WTC11 (cell line): Measurements from ENCODE around the gene TSPAN32. TPM values are rescaled to one million over a fixed set of nuclear protein-coding genes. Genes with fewer than 3 reads are reported as not detected.

Source experiments
- ATAC-seq: fragments of 200-7000 bp; cut with Tn5 transposase; 2 replicates; pipeline ENCODE4 v1.10.0; 2021; ENCODE audit warnings: mild to moderate bottlenecking, moderate library complexity
- Bru-seq: library from RNA; stranded (reverse); fragments of 400-500 nt; gene quantifications from one replicate; lab custom pipeline; 2021; lab: Mats Ljungman, UMichigan
- CTCF ChIA-PET: fragments of 300-600 bp; sonication (Branson Sonifier 250); formaldehyde crosslinking; loops from one replicate; lab custom pipeline; 2021; ENCODE audit warnings: antibody characterized with exemption; lab: Charles Lee
- POLR2A ChIA-PET: fragments of 350-600 bp; sonication (Branson Sonifier 250); formaldehyde crosslinking; loops from one replicate; lab custom pipeline; 2021; ENCODE audit warnings: antibody characterized with exemption; lab: Charles Lee
- DNase-seq: peaks from one replicate; pipeline ENCODE4 v3.0.0; 2021; ENCODE audit warnings: low spot score
- H3K27ac Mint-ChIP-seq: 2 replicates; pipeline ENCODE4 v1.8.0; 2021; ENCODE audit warnings: mixed read lengths
- H3K27me3 Mint-ChIP-seq: 2 replicates; pipeline ENCODE4 v1.8.0; 2021; ENCODE audit warnings: low read depth, mild to moderate bottlenecking, moderate library complexity, mixed read lengths
- H3K36me3 Mint-ChIP-seq: 2 replicates; pipeline ENCODE4 v1.8.0; 2021; ENCODE audit warnings: mixed read lengths
- H3K4me1 Mint-ChIP-seq: 2 replicates; pipeline ENCODE4 v1.8.0; 2022; ENCODE audit warnings: mixed read lengths
- H3K4me3 Mint-ChIP-seq: 2 replicates; pipeline ENCODE4 v1.8.0; 2021; ENCODE audit warnings: mild to moderate bottlenecking, moderate library complexity, mixed read lengths
- H3K9me3 Mint-ChIP-seq: 2 replicates; pipeline ENCODE4 v1.8.0; 2021; ENCODE audit warnings: mixed read lengths
- CREB1 ChIP-seq: sonication (generic); formaldehyde crosslinking; IDR thresholded peaks from 2 replicates; pipeline ENCODE4 v1.8.0; 2023; ENCODE audit warnings: mild to moderate bottlenecking, missing genetic modification reagents
- ERG ChIP-seq: fragments of 250-450 bp; sonication (Bioruptor Pico); IDR thresholded peaks from 2 replicates; pipeline ENCODE4 v1.8.0; 2021; ENCODE audit warnings: mild to moderate bottlenecking
- ETV6 ChIP-seq: sonication (generic); formaldehyde crosslinking; IDR thresholded peaks from 2 replicates; pipeline ENCODE4 v1.8.1; 2022; ENCODE audit warnings: mild to moderate bottlenecking, missing genetic modification reagents
- FOXP4 ChIP-seq: sonication (generic); formaldehyde crosslinking; IDR thresholded peaks from 2 replicates; pipeline ENCODE4 v1.8.0; 2022; ENCODE audit warnings: mild to moderate bottlenecking, missing genetic modification reagents
- GABPB1 ChIP-seq: sonication (generic); formaldehyde crosslinking; IDR thresholded peaks from 2 replicates; pipeline ENCODE4 v1.8.1; 2023; ENCODE audit warnings: mild to moderate bottlenecking, missing genetic modification reagents
- HMGXB4 ChIP-seq: sonication (generic); formaldehyde crosslinking; IDR thresholded peaks from 2 replicates; pipeline ENCODE4 v1.8.1; 2023; ENCODE audit warnings: mild to moderate bottlenecking, moderate library complexity, missing genetic modification reagents
- KAT7 ChIP-seq: sonication (generic); formaldehyde crosslinking; IDR thresholded peaks from 2 replicates; pipeline ENCODE4 v1.8.1; 2023; ENCODE audit warnings: missing genetic modification reagents, mild to moderate bottlenecking, borderline replicate concordance
- NFYB ChIP-seq: sonication (generic); formaldehyde crosslinking; conservative IDR thresholded peaks from 2 replicates; pipeline ENCODE4 v1.8.0; 2022; ENCODE audit warnings: low read depth, missing genetic modification reagents
- NR1H2 ChIP-seq: sonication (generic); formaldehyde crosslinking; IDR thresholded peaks from 2 replicates; pipeline ENCODE4 v1.9.0; 2021; ENCODE audit warnings: mild to moderate bottlenecking, moderate library complexity, missing genetic modification reagents
- PREB ChIP-seq: sonication (generic); formaldehyde crosslinking; IDR thresholded peaks from 2 replicates; pipeline ENCODE4 v1.8.1; 2022; ENCODE audit warnings: mild to moderate bottlenecking, missing genetic modification reagents, moderate library complexity, borderline replicate concordance
- PRRX2 ChIP-seq: fragments of 250-450 bp; sonication (Bioruptor Pico); IDR thresholded peaks from 2 replicates; pipeline ENCODE4 v1.8.0; 2021; ENCODE audit warnings: mild to moderate bottlenecking
- STAT6 ChIP-seq: sonication (generic); formaldehyde crosslinking; conservative IDR thresholded peaks from 2 replicates; pipeline ENCODE4 v1.8.1; 2023; ENCODE audit warnings: mild to moderate bottlenecking, low read depth, missing genetic modification reagents, moderate library complexity
- TCF7 ChIP-seq: sonication (generic); formaldehyde crosslinking; IDR thresholded peaks from 2 replicates; pipeline ENCODE4 v1.8.0; 2022; ENCODE audit warnings: mild to moderate bottlenecking, low read depth, missing genetic modification reagents, moderate library complexity
- USF2 ChIP-seq: sonication (generic); formaldehyde crosslinking; IDR thresholded peaks from 2 replicates; pipeline ENCODE4 v1.8.1; 2023; ENCODE audit warnings: mild to moderate bottlenecking, missing genetic modification reagents, moderate library complexity
- ZBTB43 ChIP-seq: sonication (generic); formaldehyde crosslinking; IDR thresholded peaks from 2 replicates; pipeline ENCODE4 v1.8.1; 2023; ENCODE audit warnings: mild to moderate bottlenecking, missing genetic modification reagents
- ZNF138 ChIP-seq: sonication (generic); formaldehyde crosslinking; conservative IDR thresholded peaks from 2 replicates; pipeline ENCODE4 v1.8.1; 2022; ENCODE audit warnings: mild to moderate bottlenecking, moderate library complexity, missing genetic modification reagents
- ZNF263 ChIP-seq: sonication (generic); formaldehyde crosslinking; IDR thresholded peaks from 2 replicates; pipeline ENCODE4 v1.8.1; 2022; ENCODE audit warnings: low read depth, mild to moderate bottlenecking, moderate library complexity, missing genetic modification reagents
- ZNF317 ChIP-seq: sonication (generic); formaldehyde crosslinking; IDR thresholded peaks from 2 replicates; pipeline ENCODE4 v1.8.1; 2023; ENCODE audit warnings: low read depth, mild to moderate bottlenecking, moderate library complexity, missing genetic modification reagents, borderline replicate concordance
- ZNF425 ChIP-seq: fragments of 250-450 bp; sonication (Bioruptor Pico); conservative IDR thresholded peaks from 2 replicates; pipeline ENCODE4 v1.9.0; 2021; ENCODE audit warnings: mild to moderate bottlenecking
- long read RNA-seq, 3 experiments: library from RNA in 1 of 3; library from capped mRNA in 1 of 3; library from polyadenylated mRNA in 1 of 3; unstranded in 2 of 3; stranded (forward) in 1 of 3; transcript quantifications; one replicate each; pipeline ENCODE4 v2.0.0, GENCODE V29; 2021
- total RNA-seq: library from RNA; stranded (reverse); gene quantifications from 3 replicates; pipeline ENCODE4 v1.2.3, GENCODE V29; 2021

Gene TSPAN32
- total RNA-seq (0.39 TPM in 1 of 3 replicates, not detected in the others), Bru-seq, nascent RNA (not detected)
- long read RNA-seq, experiment 1: 0 reads
- long read RNA-seq, experiment 2: 0 reads
- long read RNA-seq, experiment 3: 0 reads

- DNase-seq (no peak), ATAC-seq (no peak)
- no peak within 1 kb of the TSS for H3K4me3 Mint-ChIP-seq
- no peaks in the 10 kb centered on the region for H3K9me3 Mint-ChIP-seq
- ChIA-PET CTCF (interaction anchor here (0.6 to 11.0 kb wide), 5 partner anchors 93 to 135 kb away, joined by 3 to 398 read pairs (median 8); no protein-coding TSS in a partner anchor), POLR2A (no interaction called here)
- H3K27me3 Mint-ChIP-seq: no peaks in the 10 kb centered on the region
- TF ChIP-seq PRRX2 (no peak), ZNF317 (CRISPR knock-in tag) (no peak), CREB1 (CRISPR knock-in tag) (no peak), ETV6 (no peak), ZNF263 (CRISPR knock-in tag) (no peak), GABPB1 (no peak), PREB (CRISPR knock-in tag) (no peak), KAT7 (CRISPR knock-in tag) (no peak), NFYB (CRISPR knock-in tag) (no peak), ZBTB43 (CRISPR knock-in tag) (no peak), STAT6 (no peak), USF2 (CRISPR knock-in tag) (no peak), ZNF138 (CRISPR knock-in tag) (no peak), NR1H2 (no peak), TCF7 (CRISPR knock-in tag) (no peak)
- H3K27ac Mint-ChIP-seq: no peak within 1 kb of the TSS
- peaks cover 4% of the 10 kb centered on the region for H3K4me1 Mint-ChIP-seq
- H3K36me3 Mint-ChIP-seq: no peaks in the 10 kb centered on the region
Measured at GRCh38 chr11:2301631-2302305, at the start of gene TSPAN32, which contains the start of gene C11orf21. TSPAN32 (plus strand) TSS chr11:2302013; CDS start chr11:2302150, 137 bp downstream. C11orf21 (minus strand) TSS chr11:2301918; CDS start chr11:2301808, 110 bp downstream.

GRCh38 chr11:2252018-2252417 is 49.8 kb upstream of the TSPAN32 start:
- no peaks in the 10 kb centered on the region for H3K36me3 Mint-ChIP-seq
- H3K4me3 Mint-ChIP-seq: no peak overlapping the region
- H3K4me1 Mint-ChIP-seq: no peaks in the 10 kb centered on the region; the same call in 1 of the 2 replicates
- POLR2A ChIA-PET: no interaction called here
- ATAC-seq (no peak), DNase-seq (no peak)
- H3K9me3 Mint-ChIP-seq: peaks cover 7% of the 10 kb centered on the region
- CTCF ChIA-PET: no interaction called here
- H3K27me3 Mint-ChIP-seq: peaks cover 27% of the 10 kb centered on the region
- H3K27ac Mint-ChIP-seq: no peak overlapping the region
- TF ChIP-seq ZNF425 (CRISPR knock-in tag) (no peak), ERG (CRISPR knock-in tag) (no peak), ZNF317 (CRISPR knock-in tag) (no peak), FOXP4 (CRISPR knock-in tag) (no peak), HMGXB4 (CRISPR knock-in tag) (no peak)
